Heart right ventricle (tissue), 16 donors: ENCODE measurements around the gene IGSF8. TPM values are rescaled to one million over a fixed set of nuclear protein-coding genes. Genes with fewer than 3 reads are reported as not detected.

Experiments used
- ATAC-seq, 8 donors: fragments of 200-7000 bp; cut with Tn5 transposase; one replicate each; pipeline ENCODE4 v1.9.1; 2020; ENCODE audit warnings: mild to moderate bottlenecking in 8 of 8, moderate library complexity in 8 of 8, moderate number of reproducible peaks in 1 of 8
- DNase-seq, 2 donors: peaks; one replicate each; pipeline ENCODE4 v3.0.0-alpha.2; 2020
- H3K27ac ChIP-seq, 10 donors: fragments of 200-600 bp; sonication (generic) in 2 of 10; one replicate each; pipeline versions ENCODE4 v1.5.0 to v1.8.0; 2020 to 2022; ENCODE audit warnings: mild to moderate bottlenecking in 3 of 10
- H3K27me3 ChIP-seq, 7 donors: fragments of 200-600 bp; one replicate each; pipeline ENCODE4 v1.8.0; 2021 to 2022; ENCODE audit warnings: mild to moderate bottlenecking in 2 of 7
- H3K36me3 ChIP-seq, 9 donors: fragments of 200-600 bp; sonication (generic) in 1 of 9; one replicate each; pipeline versions ENCODE4 v1.5.0 to v1.8.0; 2020 to 2022; ENCODE audit warnings: mild to moderate bottlenecking in 2 of 9
- H3K4me1 ChIP-seq, 9 donors: fragments of 200-600 bp; sonication (generic) in 1 of 9; one replicate each; pipeline versions ENCODE4 v1.5.0 to v1.8.0; 2020 to 2022; ENCODE audit warnings: mild to moderate bottlenecking in 4 of 9
- H3K4me3 ChIP-seq, 10 donors: fragments of 200-600 bp; sonication (generic) in 2 of 10; one replicate each; pipeline versions ENCODE4 v1.5.0 to v1.8.0; 2020 to 2022; ENCODE audit warnings: mild to moderate bottlenecking in 7 of 10, moderate library complexity in 2 of 10
- H3K9me3 ChIP-seq, 11 donors: fragments of 200-600 bp in 10 of 11; sonication (generic) in 2 of 11; one replicate each; pipeline versions ENCODE4 v1.5.0 to v1.8.0; 2013 to 2022; ENCODE audit warnings: mild to moderate bottlenecking in 2 of 11, control low read depth in 1 of 11, moderate library complexity in 1 of 11
- CTCF ChIP-seq, 9 donors: fragments of 200-600 bp; sonication (generic) in 2 of 9; IDR thresholded peaks; one replicate each; pipeline versions ENCODE4 v1.5.0 to v1.8.0; 2021 to 2022; ENCODE audit warnings: antibody characterized with exemption in 9 of 9, mild to moderate bottlenecking in 5 of 9, moderate library complexity in 1 of 9
- WGBS, 2 donors: extraction: QIAGEN DNeasy Blood & Tissue Kit; methylation state at CpG; one replicate each; pipeline ENCODE4 v1.1.7; 2013; ENCODE audit warnings: inconsistent platforms in 1 of 2; 5-methylcytosine and 5-hydroxymethylcytosine counted together
- intact Hi-C, 10 donors: fragments of 100-400 bp; cut with DNase I; formaldehyde crosslinking; loops; one replicate each; pipeline versions ENCODE4 v1.11.1 to v1.14.2; 2022
- polyA plus RNA-seq, 2 donors: library from polyadenylated mRNA; stranded (reverse); fragments of 200-250 nt; gene quantifications; one replicate each; pipeline ENCODE4 v1.2.3, GENCODE V29; 2013
- total RNA-seq, 10 donors: library from RNA; stranded (reverse); fragmentation: NEBNext Ultra II Directional in 3 of 10; extraction: Animal tissue kit (Norgen Biotek cat#: 25700) in 3 of 10; gene quantifications; one replicate each; pipeline versions ENCODE4 v1.2.1 to v1.2.4, GENCODE V29; 2021 to 2023
- donor health status: Arrhythmogenic right ventricular cardiomyopathy.
- donor health status: ischemic (EF 13 %, LVEDD 7.1; RV severe dilation, severe dysfunction).
- donor health status: healthy with polysubstance abuse.
- donor health status: DM: no; HTN: yes; CAD: no.
- donor health status: DM: no; HTN: no; CAD: no.
- donor health status: ischemic (EF 25% LVEDD 6.9; RV normal size, moderate dysfunction).
- donor health status: ischemic (EF 25% LVEDD 5.7; RV mildly dilated, moderate dysfunction).
- donor health status: healthy.
- donor health status: DM: yes; HTN: yes; CAD: no.
- donor health status: Ischemic cardiomyopathy.
- donor health status: ischemic (EF 35%, LVEDD 5.7; RV mildly dilated, moderate dysfunction).
- donor health status: nonischemic (EF 11% LVEDD 7.7; RV severe dilation, severe dysfunction).
- donor health status: DM: yes; HTN: yes; CAD: no.
- donor health status: PGD.
- donor health status: ischemic (EF 29% LVEDD 5.4; RV normal size, mild dysfunction).
- donor health status: nonischemic (EF 23%, LVEDD 6.1; RV moderate dilation, normal function).

IGSF8 gene
- total and polyA plus RNA-seq, 12 donors: 13.4 to 42.2 (median 20.6) TPM

- intact Hi-C loops: loop anchor here in 9 of 10 donors (1.0 to 10.0 kb wide), 17 partner anchors 71 to 276 kb away; partner anchors contain the start of genes CASQ1 (in 3 of the 9) and PEA15 (in 1 of the 9)
- Histone ChIP-seq H3K9me3 (no peaks in the 10 kb centered on the region), H3K36me3 (no peaks in the 10 kb centered on the region), H3K27ac (peak overlapping the region in 9 of 10 donors; percentile 44 to 97 (median 75)), H3K27me3 (no peaks in the 10 kb centered on the region), H3K4me1 (peaks cover 16 to 65% (median 36%) of the 10 kb centered on the region in 9 donors), H3K4me3 (no peak overlapping the region)
- TF ChIP-seq CTCF (IDR thresholded peaks at IDR 0.05): peak; percentile 79 to 97 (median 94)
- ATAC-seq (peak; percentile 30 to 65 (median 51)), DNase-seq (peak; percentile 79 to 91)
- WGBS, 2 donors: 24 to 25% methylated on average over 13 of the region's 13 CpGs
Observed at GRCh38 chr1:160101037-160101716, 2.8 kb upstream of the IGSF8 start.

DNA sequence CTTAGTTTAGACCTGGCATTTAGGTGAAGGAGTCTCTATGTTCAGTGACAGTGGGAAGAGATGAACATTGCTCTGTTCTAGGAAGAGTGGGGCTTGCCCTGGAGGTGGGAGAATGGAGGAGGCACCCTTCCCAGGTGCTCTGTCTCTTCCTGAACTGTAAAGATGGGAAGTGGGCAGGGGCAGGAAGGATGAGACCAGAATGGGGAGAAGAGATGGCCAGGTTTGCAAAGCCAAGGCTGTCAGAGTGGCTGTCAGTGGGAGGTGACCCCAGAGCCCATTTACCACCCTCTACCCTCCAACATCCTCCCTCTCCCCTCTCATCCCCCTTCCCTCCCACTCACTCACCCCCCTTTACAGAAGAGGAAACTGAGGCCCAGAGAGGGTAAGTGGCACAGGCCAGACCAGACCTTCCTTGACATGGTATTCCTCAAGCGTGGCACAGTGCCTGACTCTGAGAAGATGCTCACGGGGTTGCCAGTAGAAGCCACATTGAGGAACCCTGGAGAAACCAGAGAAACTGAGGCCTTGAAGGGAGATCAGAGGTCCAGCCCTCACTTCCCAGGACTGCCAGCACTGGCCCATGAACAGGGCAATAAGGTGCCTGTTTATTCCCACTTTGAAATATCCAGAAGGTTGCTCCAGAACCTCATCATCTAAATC lies 1.4 kb upstream of the IGSF8 start:
- Histone ChIP-seq H3K9me3 (no peaks in the 10 kb centered on the region), H3K4me3 (peak overlapping the region in 3 of 10 donors; percentile 70 to 81 (median 77)), H3K4me1 (peaks cover 16 to 71% (median 36%) of the 10 kb centered on the region in 9 donors), H3K27ac (peak overlapping the region in 9 of 10 donors; percentile 76 to 97 (median 93)), H3K27me3 (no peaks in the 10 kb centered on the region), H3K36me3 (peaks cover 0 to 5% (median 0%) of the 10 kb centered on the region in 9 donors)
- intact Hi-C loops: loop anchor here (1.0 to 10.0 kb wide), 16 partner anchors 72 to 277 kb away; partner anchors contain the start of genes CASQ1 (in 4 of the 10) and PEA15 (in 1 of the 10)
- no peak for TF ChIP-seq CTCF (IDR thresholded peaks at IDR 0.05)
- DNase-seq (no peak), ATAC-seq (no peak)
- WGBS, 2 donors: 95 to 97% methylated on average over 2 of the region's 2 CpGs

DNA sequence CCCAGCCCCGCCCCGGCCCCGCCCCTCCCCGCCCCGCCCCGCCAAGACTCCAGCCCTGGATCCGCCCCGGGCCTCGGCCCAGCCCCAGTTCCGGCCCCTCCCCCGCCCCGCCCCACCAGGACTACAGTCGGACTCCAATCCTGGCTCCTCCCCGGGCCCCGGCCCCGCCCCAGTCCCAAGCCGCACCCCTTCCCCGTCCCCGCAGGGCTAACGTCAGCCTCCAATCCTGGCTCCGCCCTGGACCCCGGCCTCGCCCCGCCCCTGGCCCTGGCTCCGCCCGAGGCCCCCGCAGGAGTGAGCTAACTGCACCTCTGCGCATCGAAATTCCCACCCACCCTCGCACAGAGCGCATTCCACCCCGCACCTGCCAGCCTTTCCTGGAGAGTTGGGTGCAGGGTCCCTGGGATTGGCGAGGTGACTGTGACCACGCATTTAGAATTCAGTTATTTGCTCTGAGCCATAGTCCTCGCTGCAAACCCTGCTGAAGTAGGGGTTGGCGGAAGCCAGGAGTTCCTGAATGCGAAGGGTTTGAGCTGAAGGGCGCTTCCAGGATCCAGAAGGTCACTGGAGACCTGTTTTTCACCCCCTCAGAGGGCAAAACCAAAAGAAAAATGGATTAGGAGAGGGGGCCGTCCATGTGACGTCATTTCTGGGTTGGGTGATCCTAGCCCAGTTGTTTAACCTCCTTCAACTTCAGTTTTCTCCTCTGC lies 588 bp upstream of the IGSF8 start:
- WGBS, 2 donors: 2 to 3% methylated on average over 37 to 40 of the region's 40 CpGs
- H3K4me3 ChIP-seq: peak overlapping the region in 9 of 10 donors; percentile 70 to 95 (median 81)
- DNase-seq: peak; percentile 98 to 99
- no peaks in the 10 kb centered on the region for H3K27me3 ChIP-seq
- ATAC-seq: peak; percentile 89 to 94 (median 92)
- H3K36me3 ChIP-seq: peaks cover 0 to 13% (median 0%) of the 10 kb centered on the region in 9 donors
- peak overlapping the region; percentile 20 to 97 (median 92) for H3K27ac ChIP-seq
- no peak for TF ChIP-seq CTCF (IDR thresholded peaks at IDR 0.05)
- H3K4me1 ChIP-seq: peaks cover 16 to 63% (median 36%) of the 10 kb centered on the region in 9 donors
- intact Hi-C loops: loop anchor here in 5 of 10 donors (2.0 to 10.0 kb wide), 5 partner anchors 93 to 276 kb away; partner anchors contain the start of gene CASQ1 (in 1 of the 5)
- no peaks in the 10 kb centered on the region for H3K9me3 ChIP-seq
